Pancreas (tissue), 10 donors: ENCODE results near the gene OR8B8. TPM values are rescaled to one million over a fixed set of nuclear protein-coding genes. Genes with fewer than 3 reads are reported as not detected.

Experiments
- ATAC-seq, 4 donors: fragments of 200-7000 bp; cut with Tn5 transposase; one replicate each; pipeline versions ENCODE4 v1.8.0 to v1.9.1; 2020; ENCODE audit warnings: mild to moderate bottlenecking in 4 of 4, moderate library complexity in 4 of 4
- DNase-seq, 6 donors: peaks; one replicate each; pipeline ENCODE4 v3.0.0-alpha.2; 2020
- FAIRE-seq: peaks from 2 replicates; lab custom pipeline; 2012; peaks lifted over from hg19 to GRCh38; lab: Jason Lieb, UNC
- H3K27ac ChIP-seq, 4 donors: fragments of 200-600 bp; sonication (generic); 1 replicate in 3 of 4; 2 replicates in 1 of 4; pipeline versions ENCODE4 v1.5.0 to v1.8.0; 2020
- H3K27me3 ChIP-seq, 4 donors: fragments of 200-600 bp; one replicate each; pipeline ENCODE4 v1.8.0; 2021
- H3K36me3 ChIP-seq, 3 donors: fragments of 200-600 bp; sonication (generic) in 1 of 3; one replicate each; pipeline versions ENCODE4 v1.5.0 to v1.8.0; 2020 to 2021
- H3K4me1 ChIP-seq, 3 donors: fragments of 200-600 bp; one replicate each; pipeline ENCODE4 v1.8.0; 2021
- H3K4me3 ChIP-seq, 4 donors: fragments of 200-600 bp; sonication (generic) in 2 of 4; one replicate each; pipeline versions ENCODE4 v1.5.0 to v1.8.0; 2020 to 2021
- H3K9me3 ChIP-seq, 4 donors: fragments of 200-600 bp; one replicate each; pipeline ENCODE4 v1.8.0; 2021
- WGBS, 2 donors: extraction: QIAGEN DNeasy Blood & Tissue Kit; methylation state at CpG; one replicate each; pipeline ENCODE4 v1.1.7; 2013; 5-methylcytosine and 5-hydroxymethylcytosine counted together
- intact Hi-C, 3 donors: fragments of 100-400 bp; cut with DNase I; formaldehyde crosslinking; loops; one replicate each; pipeline versions ENCODE4 v1.11.1 to v1.14.2; 2022
- polyA plus RNA-seq, 2 donors: library from polyadenylated mRNA; stranded (reverse); fragments of 200-250 nt; gene quantifications; one replicate each; pipeline ENCODE4 v1.2.3, GENCODE V29; 2013
- total RNA-seq, 6 donors: library from RNA; stranded (reverse); fragmentation: NEBNext Ultra II Directional in 4 of 6; extraction: Animal tissue kit (Norgen Biotek cat#: 25700) in 4 of 6; gene quantifications; one replicate each; pipeline versions ENCODE4 v1.2.1 to v1.2.4, GENCODE V29; 2021 to 2023
- TF ChIP-seq, protein P1 (sequence below), 4 donors: fragments of 200-600 bp; sonication (generic) in 3 of 4; IDR thresholded peaks; one replicate each; pipeline versions ENCODE4 v1.5.0 to v1.8.0; 2021; ENCODE audit warnings: antibody characterized with exemption in 4 of 4
- donor health status: healthy with polysubstance abuse.
- donor health status: DM: no; HTN: no; CAD: no; lungs with moderate emphysema.
- donor health status: DM: no; HTN: no; CAD: no.
- donor health status: control.
- donor health status: control.
- donor health status: Bipolar disorder and iron deficiency.
- donor health status: DM: yes; HTN: yes; CAD: no.
- donor health status: DM: no; HTN: no; CAD: no.
- donor health status: DM: no; HTN: no; CAD: no.
- donor health status: DM: yes; HTN: yes; CAD: no.

Gene OR8B8, protein sequence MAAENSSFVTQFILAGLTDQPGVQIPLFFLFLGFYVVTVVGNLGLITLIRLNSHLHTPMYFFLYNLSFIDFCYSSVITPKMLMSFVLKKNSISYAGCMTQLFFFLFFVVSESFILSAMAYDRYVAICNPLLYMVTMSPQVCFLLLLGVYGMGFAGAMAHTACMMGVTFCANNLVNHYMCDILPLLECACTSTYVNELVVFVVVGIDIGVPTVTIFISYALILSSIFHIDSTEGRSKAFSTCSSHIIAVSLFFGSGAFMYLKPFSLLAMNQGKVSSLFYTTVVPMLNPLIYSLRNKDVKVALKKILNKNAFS
- not detected for total RNA-seq
- polyA plus RNA-seq = not detected

DNA sequence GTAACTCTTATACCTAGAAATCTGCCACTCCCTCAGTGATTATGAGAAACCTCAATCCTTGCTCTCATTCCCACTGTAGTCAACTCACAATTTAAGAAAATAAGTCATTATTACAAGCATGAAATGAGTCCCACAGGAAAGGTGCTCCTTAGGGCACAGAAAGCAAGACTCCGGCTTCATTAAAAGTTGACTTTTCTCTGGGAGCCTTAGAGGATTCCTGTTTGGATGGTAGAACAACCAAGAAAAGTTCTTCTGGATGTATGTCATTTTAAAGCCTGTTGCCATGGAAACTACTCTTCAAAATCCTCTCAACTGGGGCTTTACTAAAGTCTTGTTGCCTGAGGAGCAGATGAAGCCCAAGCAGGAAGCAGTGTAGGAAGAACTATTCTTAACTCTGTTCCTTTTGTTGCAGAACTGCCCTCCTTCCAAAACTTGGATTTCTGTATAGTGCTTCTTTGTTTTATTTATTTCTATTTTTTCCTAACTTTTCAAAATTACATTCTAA is at the start of gene OR8B8:
OR8B8 (minus strand) TSS at position 51 of the 505 bp plus-strand sequence. CDS start 4,611 bp downstream, outside the sequence.
- H3K27ac ChIP-seq = no peak within 1 kb of the TSS
- no peak for FAIRE-seq
- 95 to 98% methylated on average over 1 of the region's 1 CpG for WGBS, 2 donors
- no peak within 1 kb of the TSS for H3K4me3 ChIP-seq
- DNase-seq = no peak
- no peaks in the 10 kb centered on the region for H3K36me3 ChIP-seq
- H3K9me3 ChIP-seq = no peaks in the 10 kb centered on the region
- ATAC-seq = no peak
- no peaks in the 10 kb centered on the region for H3K4me1 ChIP-seq
- TF ChIP-seq, protein P1, sequence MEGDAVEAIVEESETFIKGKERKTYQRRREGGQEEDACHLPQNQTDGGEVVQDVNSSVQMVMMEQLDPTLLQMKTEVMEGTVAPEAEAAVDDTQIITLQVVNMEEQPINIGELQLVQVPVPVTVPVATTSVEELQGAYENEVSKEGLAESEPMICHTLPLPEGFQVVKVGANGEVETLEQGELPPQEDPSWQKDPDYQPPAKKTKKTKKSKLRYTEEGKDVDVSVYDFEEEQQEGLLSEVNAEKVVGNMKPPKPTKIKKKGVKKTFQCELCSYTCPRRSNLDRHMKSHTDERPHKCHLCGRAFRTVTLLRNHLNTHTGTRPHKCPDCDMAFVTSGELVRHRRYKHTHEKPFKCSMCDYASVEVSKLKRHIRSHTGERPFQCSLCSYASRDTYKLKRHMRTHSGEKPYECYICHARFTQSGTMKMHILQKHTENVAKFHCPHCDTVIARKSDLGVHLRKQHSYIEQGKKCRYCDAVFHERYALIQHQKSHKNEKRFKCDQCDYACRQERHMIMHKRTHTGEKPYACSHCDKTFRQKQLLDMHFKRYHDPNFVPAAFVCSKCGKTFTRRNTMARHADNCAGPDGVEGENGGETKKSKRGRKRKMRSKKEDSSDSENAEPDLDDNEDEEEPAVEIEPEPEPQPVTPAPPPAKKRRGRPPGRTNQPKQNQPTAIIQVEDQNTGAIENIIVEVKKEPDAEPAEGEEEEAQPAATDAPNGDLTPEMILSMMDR (IDR thresholded peaks at IDR 0.05) = no peak
- intact Hi-C loops = no loop called here
- H3K27me3 ChIP-seq = no peaks in the 10 kb centered on the region

DNA sequence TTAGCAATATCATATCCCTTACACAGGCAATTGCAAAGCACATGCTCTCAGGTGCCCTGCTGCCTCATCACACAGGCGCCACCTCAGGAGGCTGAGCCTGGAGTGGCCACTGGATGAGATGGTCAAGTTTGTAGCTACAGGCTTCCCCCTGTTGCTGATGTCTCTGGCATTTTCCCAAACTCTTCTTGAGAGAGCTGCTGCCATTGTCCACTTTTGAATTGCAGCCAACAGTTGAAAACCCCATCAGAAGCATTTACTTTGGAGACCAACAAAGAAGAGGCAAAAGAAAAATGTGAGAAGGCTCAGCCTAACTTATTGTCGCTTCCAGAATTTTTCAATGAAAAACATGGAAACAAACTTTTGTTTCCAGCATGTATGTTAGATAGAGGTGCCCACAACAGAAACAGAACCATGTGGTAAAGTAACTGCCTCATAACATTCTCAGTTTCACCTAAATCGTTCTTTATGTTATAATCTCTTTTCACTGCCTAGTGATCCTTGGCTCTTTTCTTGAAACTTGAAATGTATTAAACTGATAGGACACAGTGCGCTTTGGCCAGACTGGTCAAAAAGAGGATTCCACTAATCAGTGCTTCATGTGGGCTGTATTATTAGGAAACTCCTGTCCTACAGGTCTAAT is 47.6 kb upstream of the OR8B8 start:
- DNase-seq (no peak), ATAC-seq (no peak), FAIRE-seq (no peak)
- H3K27me3 ChIP-seq = no peaks in the 10 kb centered on the region
- intact Hi-C loops = no loop called here
- no peak overlapping the region for H3K4me3 ChIP-seq
- H3K36me3 ChIP-seq = no peaks in the 10 kb centered on the region
- WGBS, 2 donors = 76 to 78% methylated on average over 4 of the region's 4 CpGs
- no peaks in the 10 kb centered on the region for H3K4me1 ChIP-seq
- H3K9me3 ChIP-seq = peaks cover 0 to 6% (median 0%) of the 10 kb centered on the region in 4 donors
- TF ChIP-seq, protein P1 (IDR thresholded peaks at IDR 0.05) = no peak
- no peak overlapping the region for H3K27ac ChIP-seq

DNA sequence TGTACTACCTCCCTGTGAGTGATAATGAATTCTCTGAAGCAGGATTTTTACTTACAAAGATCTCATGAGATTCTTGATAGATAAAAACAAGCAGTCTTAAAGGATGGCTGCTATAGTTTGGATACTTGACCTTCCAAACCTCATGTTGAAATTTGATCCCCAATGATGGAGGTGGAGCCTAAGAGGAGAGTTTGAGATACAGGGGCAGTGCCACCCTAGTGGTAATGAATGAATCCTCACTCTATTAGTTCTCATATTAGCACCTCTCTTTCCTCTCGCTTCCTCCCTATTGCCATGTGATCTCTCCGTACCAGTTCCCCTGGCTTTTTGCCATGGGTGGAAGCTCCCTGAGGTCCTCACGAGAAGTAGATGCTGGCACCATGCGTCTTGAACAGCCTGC is 37.9 kb upstream of the OR8B8 start:
- TF ChIP-seq, protein P1 (IDR thresholded peaks at IDR 0.05) = no peak
- ATAC-seq = no peak
- no peak for FAIRE-seq

DNA sequence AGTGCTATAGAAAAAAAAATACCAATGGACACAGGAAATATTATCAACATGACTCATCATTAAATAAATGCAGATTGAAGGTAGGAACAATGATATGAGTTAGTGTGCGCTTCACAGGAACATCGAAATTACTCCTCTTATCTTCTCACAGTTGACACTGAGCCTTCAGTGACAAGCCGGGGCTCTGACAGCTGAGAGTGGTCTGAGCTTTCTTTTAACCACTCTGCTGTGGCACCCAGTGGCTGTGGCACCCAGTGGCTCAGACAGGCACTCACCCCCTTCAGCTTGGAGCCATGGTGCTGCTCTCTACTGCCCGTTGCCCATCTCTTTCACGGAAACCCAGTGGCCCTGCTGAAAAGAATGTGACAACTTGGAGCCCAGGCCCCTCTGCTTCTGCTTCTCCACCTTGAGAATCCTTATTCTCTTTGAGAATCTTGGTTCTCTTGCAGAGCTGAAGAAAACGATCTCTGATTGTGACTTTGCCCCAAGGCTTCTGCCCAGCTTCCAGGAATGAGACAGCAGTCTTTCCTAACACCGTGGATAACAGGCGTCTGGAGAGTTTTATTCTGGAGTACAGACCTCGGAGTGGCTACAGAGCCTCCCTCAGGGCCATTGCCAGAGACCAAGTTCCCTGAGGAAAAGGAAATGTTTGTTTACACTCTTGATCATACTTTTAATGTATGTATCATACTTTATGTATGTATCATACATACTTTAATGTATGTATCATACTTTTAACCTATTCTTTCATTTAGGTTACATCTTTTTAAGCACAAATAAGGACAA is 37.1 kb upstream of the OR8B8 start:
- H3K27me3 ChIP-seq = peaks cover 0 to 5% (median 0%) of the 10 kb centered on the region in 4 donors
- intact Hi-C loops = no loop called here

More for the DNA sequence above, 37.9 kb upstream of the OR8B8 start:
- Histone ChIP-seq H3K4me3 (no peak overlapping the region), H3K27me3 (peaks cover 0 to 5% (median 0%) of the 10 kb centered on the region in 4 donors), H3K36me3 (no peaks in the 10 kb centered on the region), H3K4me1 (no peaks in the 10 kb centered on the region), H3K27ac (no peak overlapping the region), H3K9me3 (no peaks in the 10 kb centered on the region)
- no peak for DNase-seq
- intact Hi-C loops = no loop called here
- WGBS, 2 donors = 41 to 66% methylated on average over 4 of the region's 4 CpGs

More for the DNA sequence above, 37.1 kb upstream of the OR8B8 start:
- FAIRE-seq = no peak
- no peak for DNase-seq
- no peak for ATAC-seq
- TF ChIP-seq, protein P1 (IDR thresholded peaks at IDR 0.05) = no peak
- WGBS, 2 donors = 47 to 55% methylated on average over 9 of the region's 9 CpGs
- Histone ChIP-seq H3K36me3 (no peaks in the 10 kb centered on the region), H3K9me3 (no peaks in the 10 kb centered on the region), H3K4me3 (no peak overlapping the region), H3K4me1 (no peaks in the 10 kb centered on the region), H3K27ac (no peak overlapping the region)
